ENCODE data around the gene MAP3K4. TPM values are rescaled to one million over a fixed set of nuclear protein-coding genes. Genes with fewer than 3 reads are reported as not detected.

The MAP3K4 gene
- total RNA-seq, 1 donor from 2014 or later, result 41.3 TPM

DNA sequence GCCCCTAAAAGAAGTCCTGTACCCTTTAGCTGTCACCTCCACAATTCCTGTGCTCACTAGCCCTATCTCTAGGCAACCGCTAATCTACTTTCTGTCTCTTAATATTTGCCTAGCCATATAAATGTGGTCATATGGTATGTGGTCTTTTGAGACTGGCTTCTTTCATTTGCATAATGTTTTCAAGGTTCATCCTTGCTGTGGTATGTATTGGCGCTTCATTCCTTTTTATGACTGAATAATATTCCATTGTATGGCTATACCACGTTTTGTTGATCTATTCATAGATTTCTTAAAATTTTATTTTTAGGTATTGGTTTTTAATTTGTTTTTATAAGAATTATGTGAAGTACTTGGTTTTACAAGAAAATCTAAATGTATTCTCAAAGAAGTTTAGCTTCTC, 70.0 kb downstream of the MAP3K4 start:
- Histone ChIP-seq H3K4me3 (ENCODE audit: low read depth, low read length) (no peak overlapping the region), H3K36me3 (ENCODE audit: control insufficient read depth, insufficient read depth, low read length) (no peaks in the 10 kb centered on the region), H3K27me3 (ENCODE audit: control insufficient read depth, insufficient read depth, low read length) (no peaks in the 10 kb centered on the region)
- FAIRE-seq, result no peak
- TF ChIP-seq, protein P1, sequence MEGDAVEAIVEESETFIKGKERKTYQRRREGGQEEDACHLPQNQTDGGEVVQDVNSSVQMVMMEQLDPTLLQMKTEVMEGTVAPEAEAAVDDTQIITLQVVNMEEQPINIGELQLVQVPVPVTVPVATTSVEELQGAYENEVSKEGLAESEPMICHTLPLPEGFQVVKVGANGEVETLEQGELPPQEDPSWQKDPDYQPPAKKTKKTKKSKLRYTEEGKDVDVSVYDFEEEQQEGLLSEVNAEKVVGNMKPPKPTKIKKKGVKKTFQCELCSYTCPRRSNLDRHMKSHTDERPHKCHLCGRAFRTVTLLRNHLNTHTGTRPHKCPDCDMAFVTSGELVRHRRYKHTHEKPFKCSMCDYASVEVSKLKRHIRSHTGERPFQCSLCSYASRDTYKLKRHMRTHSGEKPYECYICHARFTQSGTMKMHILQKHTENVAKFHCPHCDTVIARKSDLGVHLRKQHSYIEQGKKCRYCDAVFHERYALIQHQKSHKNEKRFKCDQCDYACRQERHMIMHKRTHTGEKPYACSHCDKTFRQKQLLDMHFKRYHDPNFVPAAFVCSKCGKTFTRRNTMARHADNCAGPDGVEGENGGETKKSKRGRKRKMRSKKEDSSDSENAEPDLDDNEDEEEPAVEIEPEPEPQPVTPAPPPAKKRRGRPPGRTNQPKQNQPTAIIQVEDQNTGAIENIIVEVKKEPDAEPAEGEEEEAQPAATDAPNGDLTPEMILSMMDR (IDR thresholded peaks at IDR 0.05; ENCODE audit: insufficient read depth, low read length, severe bottlenecking), result no peak
- DNase-seq (ENCODE audit: low read depth), result no peak

DNA sequence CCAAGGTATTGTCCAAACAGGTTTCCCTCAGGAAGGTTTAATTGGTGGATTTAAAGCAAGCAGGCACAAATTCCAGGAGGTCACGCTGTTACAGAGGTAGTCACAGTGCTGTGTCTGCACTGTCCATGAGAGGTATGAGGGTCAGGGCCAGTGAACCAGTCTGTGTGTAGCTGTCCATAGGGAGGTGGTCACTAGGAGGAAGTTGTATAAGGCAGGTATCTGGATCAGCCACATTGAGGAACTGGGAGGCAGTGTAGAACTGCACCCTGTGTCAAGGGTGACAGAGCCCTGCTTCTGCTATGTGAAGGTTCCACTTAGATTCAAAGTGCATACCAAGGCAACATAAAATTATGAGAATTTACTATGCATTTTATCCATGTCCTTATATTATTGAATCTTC, 73.3 kb downstream of the MAP3K4 start:
- no peak for FAIRE-seq
- no peak overlapping the region for H3K4me3 ChIP-seq (ENCODE audit: low read depth, low read length)
- TF ChIP-seq, protein P1 (IDR thresholded peaks at IDR 0.05; ENCODE audit: insufficient read depth, low read length, severe bottlenecking), result no peak
- H3K36me3 ChIP-seq (ENCODE audit: control insufficient read depth, insufficient read depth, low read length), result no peaks in the 10 kb centered on the region
- no peaks in the 10 kb centered on the region for H3K27me3 ChIP-seq (ENCODE audit: control insufficient read depth, insufficient read depth, low read length)
- DNase-seq (ENCODE audit: low read depth), result no peak

DNA sequence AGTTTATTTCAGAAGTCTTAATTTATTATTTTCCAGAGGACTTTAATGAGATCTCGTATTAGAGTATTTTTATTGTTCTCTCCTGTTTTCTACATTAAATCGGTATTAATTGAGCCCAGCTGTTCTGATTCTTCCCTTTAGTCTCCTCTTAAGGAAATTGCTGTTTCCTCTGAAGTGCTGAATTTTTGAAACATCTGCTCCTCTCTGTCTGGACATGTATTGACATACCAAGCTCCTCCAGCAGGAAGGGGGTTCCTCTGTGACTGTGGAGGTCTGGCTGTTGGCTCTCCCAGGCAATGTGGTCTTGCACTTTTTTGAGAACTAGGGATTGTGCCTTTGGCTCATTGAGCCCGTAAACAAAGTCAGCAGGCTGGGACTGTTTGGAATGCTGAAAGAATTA, 74.9 kb downstream of the MAP3K4 start:
- DNase-seq (ENCODE audit: low read depth) (peak; percentile 38), FAIRE-seq (no peak)
- peaks cover 1% of the 10 kb centered on the region for H3K36me3 ChIP-seq (ENCODE audit: control insufficient read depth, insufficient read depth, low read length)
- TF ChIP-seq, protein P1 (IDR thresholded peaks at IDR 0.05; ENCODE audit: insufficient read depth, low read length, severe bottlenecking), result no peak
- no peaks in the 10 kb centered on the region for H3K27me3 ChIP-seq (ENCODE audit: control insufficient read depth, insufficient read depth, low read length)
- no peak overlapping the region for H3K4me3 ChIP-seq (ENCODE audit: low read depth, low read length)

DNA sequence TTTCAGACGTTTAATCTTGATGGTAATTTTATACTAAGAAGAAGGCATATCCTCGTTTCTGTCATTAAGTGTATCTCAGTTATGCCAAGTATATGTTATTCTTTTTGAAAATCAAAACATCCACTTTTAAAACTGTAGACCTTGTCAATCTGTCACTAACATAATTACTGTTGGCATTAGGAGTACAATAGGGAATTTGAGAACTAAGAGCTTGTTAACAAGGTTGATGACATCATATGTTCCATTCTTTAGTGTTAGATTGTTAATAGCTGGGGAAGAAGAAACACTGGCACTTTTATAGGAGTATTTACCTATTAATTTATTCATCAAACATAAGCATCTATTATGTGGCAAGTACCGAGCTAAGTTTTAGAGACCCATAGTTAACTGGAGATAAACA, 76.2 kb downstream of the MAP3K4 start:
- no peak overlapping the region for H3K4me3 ChIP-seq (ENCODE audit: low read depth, low read length)
- TF ChIP-seq, protein P1 (IDR thresholded peaks at IDR 0.05; ENCODE audit: insufficient read depth, low read length, severe bottlenecking), result no peak
- DNase-seq (ENCODE audit: low read depth), result no peak
- no peak for FAIRE-seq
- no peaks in the 10 kb centered on the region for H3K27me3 ChIP-seq (ENCODE audit: control insufficient read depth, insufficient read depth, low read length)
- H3K36me3 ChIP-seq (ENCODE audit: control insufficient read depth, insufficient read depth, low read length), result peaks cover 1% of the 10 kb centered on the region

DNA sequence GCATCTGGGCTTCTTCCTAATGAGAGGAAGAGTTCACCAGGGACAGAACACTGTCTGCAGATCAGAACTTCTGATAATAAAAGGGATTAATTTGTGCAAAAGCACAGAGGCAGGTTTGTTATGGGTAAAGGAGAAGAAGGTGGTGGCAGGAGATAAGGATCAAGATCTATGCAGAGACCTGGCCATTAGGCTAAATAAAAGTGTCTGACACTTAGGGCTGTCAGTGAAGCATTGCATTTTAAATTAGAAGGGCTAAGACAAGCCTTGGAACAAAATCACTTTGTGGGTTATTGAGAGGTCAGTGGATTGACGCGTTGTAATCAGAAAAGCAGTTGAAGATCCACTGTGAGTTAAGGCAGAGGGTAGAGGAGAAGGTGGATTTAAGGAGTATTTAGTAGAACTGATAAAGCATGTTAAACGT, 76.8 kb downstream of the MAP3K4 start:
- DNase-seq (ENCODE audit: low read depth) (no peak), FAIRE-seq (no peak)
- Histone ChIP-seq H3K36me3 (ENCODE audit: control insufficient read depth, insufficient read depth, low read length) (peaks cover 1% of the 10 kb centered on the region), H3K4me3 (ENCODE audit: low read depth, low read length) (no peak overlapping the region), H3K27me3 (ENCODE audit: control insufficient read depth, insufficient read depth, low read length) (no peaks in the 10 kb centered on the region)
- TF ChIP-seq, protein P1 (IDR thresholded peaks at IDR 0.05; ENCODE audit: insufficient read depth, low read length, severe bottlenecking), result no peak

DNA sequence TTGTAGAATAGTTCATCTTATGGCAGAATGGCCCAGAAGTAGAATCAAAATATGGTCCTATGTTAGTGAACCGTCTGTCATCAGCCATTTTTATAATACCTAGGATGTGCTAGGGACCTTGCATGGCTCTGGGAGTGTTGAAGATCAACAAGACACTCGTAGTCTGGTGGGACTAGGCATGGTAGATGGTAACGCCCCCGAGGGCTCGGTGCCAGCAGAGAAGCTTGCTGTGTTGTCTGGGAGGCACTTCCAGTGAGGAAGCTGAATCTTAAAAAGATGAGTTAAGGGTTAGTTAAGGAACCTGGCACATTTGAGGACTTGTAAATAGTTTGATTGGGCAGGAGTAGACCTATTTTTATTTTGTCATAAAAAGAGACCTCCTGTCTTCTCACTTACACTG, 82.4 kb downstream of the MAP3K4 start:
- FAIRE-seq, result no peak
- H3K36me3 ChIP-seq (ENCODE audit: control insufficient read depth, insufficient read depth, low read length), result peaks cover 5% of the 10 kb centered on the region
- H3K4me3 ChIP-seq (ENCODE audit: low read depth, low read length), result no peak overlapping the region
- TF ChIP-seq, protein P1 (IDR thresholded peaks at IDR 0.05; ENCODE audit: insufficient read depth, low read length, severe bottlenecking), result no peak
- no peak for DNase-seq (ENCODE audit: low read depth)
- H3K27me3 ChIP-seq (ENCODE audit: control insufficient read depth, insufficient read depth, low read length), result no peaks in the 10 kb centered on the region
